Measurements from ENCODE around the gene GPR6. TPM values are rescaled to one million over a fixed set of nuclear protein-coding genes. Genes with fewer than 3 reads are reported as not detected.

The GPR6 gene
- total RNA-seq, 6 experiments from 2014 or later: not detected

- intact Hi-C loops (cut with DNase I): no loop called here
- H3K36me3 ChIP-seq: no peaks in the 10 kb centered on the region
- no peak for DNase-seq
- H3K27ac ChIP-seq: no peak overlapping the region
- no peaks in the 10 kb centered on the region for H3K4me1 ChIP-seq
- TF ChIP-seq CTCF (IDR thresholded peaks at IDR 0.05): no peak
- no peak for TF ChIP-seq POLR2A (IDR thresholded peaks at IDR 0.05)
- H3K9me3 ChIP-seq: no peaks in the 10 kb centered on the region
- 57% methylated on average over 5 of the region's 6 CpGs for WGBS (ENCODE audit: insufficient coverage, low coverage, low lambda C conversion rate, missing lambda C conversion rate)
- no peak for ATAC-seq
- no peak overlapping the region for H3K4me3 ChIP-seq
- H3K27me3 ChIP-seq: no peaks in the 10 kb centered on the region
Observed at GRCh38 chr6:110013386-110013785, 35.3 kb downstream of the GPR6 start.

- 80% methylated on average over 9 of the region's 9 CpGs for WGBS (ENCODE audit: insufficient coverage, low coverage, low lambda C conversion rate, missing lambda C conversion rate)
- Histone ChIP-seq H3K9me3 (no peaks in the 10 kb centered on the region), H3K4me3 (no peak overlapping the region), H3K27ac (no peak overlapping the region), H3K36me3 (no peaks in the 10 kb centered on the region), H3K27me3 (no peaks in the 10 kb centered on the region), H3K4me1 (no peaks in the 10 kb centered on the region)
- DNase-seq: no peak
- intact Hi-C loops (cut with DNase I): no loop called here
- TF ChIP-seq CTCF (IDR thresholded peaks at IDR 0.05) (no peak), POLR2A (IDR thresholded peaks at IDR 0.05) (no peak)
- ATAC-seq: no peak
Observed at GRCh38 chr6:110015206-110015605, 37.1 kb downstream of the GPR6 start.

GRCh38 chr6:110017306-110017705 is 39.2 kb downstream of the GPR6 start:
- WGBS (ENCODE audit: insufficient coverage, low coverage, low lambda C conversion rate, missing lambda C conversion rate): 43% methylated on average over 3 of the region's 6 CpGs

GRCh38 chr6:110017946-110018345 is 39.8 kb downstream of the GPR6 start:
- TF ChIP-seq CTCF (IDR thresholded peaks at IDR 0.05) (no peak), POLR2A (IDR thresholded peaks at IDR 0.05) (no peak)
- H3K4me1 ChIP-seq: no peaks in the 10 kb centered on the region
- WGBS (ENCODE audit: insufficient coverage, low coverage, low lambda C conversion rate, missing lambda C conversion rate): 80% methylated on average over 3 of the region's 7 CpGs
- H3K36me3 ChIP-seq: no peaks in the 10 kb centered on the region
- no peak overlapping the region for H3K27ac ChIP-seq
- H3K9me3 ChIP-seq: no peaks in the 10 kb centered on the region
- no peak overlapping the region for H3K4me3 ChIP-seq
- ATAC-seq (no peak), DNase-seq (no peak)
- H3K27me3 ChIP-seq: no peaks in the 10 kb centered on the region
- intact Hi-C loops (cut with DNase I): no loop called here

More at GRCh38 chr6:110017306-110017705, 39.2 kb downstream of the GPR6 start:
- Histone ChIP-seq H3K9me3 (no peaks in the 10 kb centered on the region), H3K27ac (no peak overlapping the region), H3K27me3 (no peaks in the 10 kb centered on the region), H3K4me3 (no peak overlapping the region), H3K4me1 (no peaks in the 10 kb centered on the region), H3K36me3 (no peaks in the 10 kb centered on the region)
- DNase-seq: no peak
- ATAC-seq: no peak
- intact Hi-C loops (cut with DNase I): no loop called here
- TF ChIP-seq POLR2A (IDR thresholded peaks at IDR 0.05) (no peak), CTCF (IDR thresholded peaks at IDR 0.05) (no peak)

- Histone ChIP-seq H3K4me1 (no peaks in the 10 kb centered on the region), H3K27me3 (no peaks in the 10 kb centered on the region), H3K27ac (no peak overlapping the region), H3K4me3 (no peak overlapping the region), H3K9me3 (no peaks in the 10 kb centered on the region), H3K36me3 (no peaks in the 10 kb centered on the region)
- ATAC-seq (no peak), DNase-seq (no peak)
- 48% methylated on average over 2 of the region's 5 CpGs for WGBS (ENCODE audit: insufficient coverage, low coverage, low lambda C conversion rate, missing lambda C conversion rate)
- TF ChIP-seq CTCF (IDR thresholded peaks at IDR 0.05) (no peak), POLR2A (IDR thresholded peaks at IDR 0.05) (no peak)
- intact Hi-C loops (cut with DNase I): no loop called here
Observed at GRCh38 chr6:110018486-110018885, 40.4 kb downstream of the GPR6 start.

Measured in right lobe of liver (tissue), 6 donors.